Fibroblast of skin of left quadriceps (primary cell): Measurements from ENCODE around the gene VSTM2B.

Source experiments
- DNase-seq, 2 experiments: peaks; one replicate each; pipeline ENCODE4 v3.0.0-alpha.2; 2013; ENCODE audit warnings: low read depth in 2 of 2

VSTM2B gene

GRCh38 chr19:29515706-29516357, 10.0 kb upstream of the VSTM2B start:
- no peak for DNase-seq

GRCh38 chr19:29516358-29516725, 9.5 kb upstream of the VSTM2B start:
- DNase-seq: no peak

- DNase-seq: no peak
Measured at GRCh38 chr19:29516821-29517395, 8.9 kb upstream of the VSTM2B start.

GRCh38 chr19:29517412-29517811, 8.4 kb upstream of the VSTM2B start:
- DNase-seq: no peak

- no peak for DNase-seq
Measured at GRCh38 chr19:29517946-29518345, 7.8 kb upstream of the VSTM2B start.

- DNase-seq: no peak
Measured at GRCh38 chr19:29519146-29519545, 6.6 kb upstream of the VSTM2B start.

- DNase-seq: no peak
Measured at GRCh38 chr19:29519931-29520330, 5.9 kb upstream of the VSTM2B start.

- no peak for DNase-seq
Measured at GRCh38 chr19:29520390-29520789, 5.4 kb upstream of the VSTM2B start.

- DNase-seq: no peak
Measured at GRCh38 chr19:29521291-29522075, 4.3 kb upstream of the VSTM2B start.

GRCh38 chr19:29523568-29523967, 2.2 kb upstream of the VSTM2B start:
- DNase-seq: no peak

GRCh38 chr19:29524201-29524911, 1.4 kb upstream of the VSTM2B start:
- DNase-seq: no peak

GRCh38 chr19:29524912-29525831, 622 bp upstream of the VSTM2B start:
- DNase-seq: no peak

- no peak for DNase-seq
Measured at GRCh38 chr19:29526730-29527499, 1.1 kb downstream of the VSTM2B start.

- no peak for DNase-seq
Measured at GRCh38 chr19:29527500-29528328, 1.9 kb downstream of the VSTM2B start.

GRCh38 chr19:29528350-29528945, 2.7 kb downstream of the VSTM2B start:
- DNase-seq: peak; percentile 15 to 27

GRCh38 chr19:29528946-29529645, 3.3 kb downstream of the VSTM2B start:
- no peak for DNase-seq

- no peak for DNase-seq
Measured at GRCh38 chr19:29529646-29530539, 4.1 kb downstream of the VSTM2B start.
